ENCODE results near the gene TBC1D21.

The TBC1D21 gene

GRCh38 chr15:73889053-73889761 is 15.8 kb downstream of the TBC1D21 start:
- no peak for DNase-seq (ENCODE audit: low read depth)

DNA sequence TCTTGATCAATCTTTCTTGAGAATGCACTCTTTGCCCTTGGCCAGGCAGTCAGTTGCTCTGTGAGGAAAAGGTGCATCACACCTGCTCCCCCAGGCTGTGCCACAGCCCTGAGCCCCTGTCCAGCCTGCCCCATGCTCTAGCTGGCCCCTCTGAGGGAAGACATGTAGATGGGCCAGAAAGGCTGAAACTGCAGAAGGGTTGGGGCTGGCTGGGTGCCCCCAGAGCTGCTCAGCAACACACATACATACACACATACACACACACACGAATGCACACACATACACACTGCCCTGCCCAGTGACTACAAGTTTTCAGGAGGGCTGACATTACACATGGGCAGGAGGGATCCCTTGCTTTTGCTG is 16.4 kb downstream of the TBC1D21 start:
- DNase-seq (ENCODE audit: low read depth) = no peak

- DNase-seq (ENCODE audit: low read depth) = no peak
Observed at GRCh38 chr15:73891328-73892315, 18.3 kb downstream of the TBC1D21 start.

DNA sequence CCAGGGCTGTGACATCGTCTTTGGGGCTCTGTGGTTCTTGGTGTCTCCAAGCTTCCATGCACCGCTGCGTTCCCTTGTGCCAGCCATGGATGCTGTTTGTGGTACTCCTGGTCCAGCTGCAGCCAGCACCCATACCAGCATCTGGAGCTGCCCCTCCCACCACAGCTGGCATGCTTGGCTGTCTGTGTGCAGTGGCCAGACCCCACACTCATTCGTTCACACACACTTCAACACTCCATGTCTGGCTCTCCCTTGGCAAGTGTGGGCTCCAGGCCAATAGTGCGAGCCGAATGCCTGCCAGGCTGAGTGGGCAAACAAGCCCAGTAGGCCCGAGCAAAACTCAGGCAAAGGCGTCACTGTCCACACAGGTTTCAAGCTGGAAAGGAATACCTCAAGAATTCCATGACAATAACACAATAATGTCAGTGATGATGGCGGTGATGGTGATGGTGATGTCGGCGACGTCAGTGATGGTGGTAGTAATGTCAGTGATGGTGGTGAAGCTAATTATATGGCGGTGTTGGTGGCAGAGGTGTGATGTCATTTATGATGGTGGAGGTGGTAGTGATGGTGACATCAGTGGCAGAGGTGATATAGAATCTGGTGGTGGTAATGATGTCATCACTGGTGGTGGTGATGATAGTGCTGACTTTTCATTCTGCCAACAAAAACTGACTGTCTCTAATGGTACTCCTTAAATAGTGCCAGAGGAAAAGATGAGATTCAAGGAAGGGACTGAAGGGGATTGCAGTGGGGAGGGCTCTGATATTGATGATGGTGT is 19.3 kb downstream of the TBC1D21 start:
- DNase-seq (ENCODE audit: low read depth) = no peak

DNA sequence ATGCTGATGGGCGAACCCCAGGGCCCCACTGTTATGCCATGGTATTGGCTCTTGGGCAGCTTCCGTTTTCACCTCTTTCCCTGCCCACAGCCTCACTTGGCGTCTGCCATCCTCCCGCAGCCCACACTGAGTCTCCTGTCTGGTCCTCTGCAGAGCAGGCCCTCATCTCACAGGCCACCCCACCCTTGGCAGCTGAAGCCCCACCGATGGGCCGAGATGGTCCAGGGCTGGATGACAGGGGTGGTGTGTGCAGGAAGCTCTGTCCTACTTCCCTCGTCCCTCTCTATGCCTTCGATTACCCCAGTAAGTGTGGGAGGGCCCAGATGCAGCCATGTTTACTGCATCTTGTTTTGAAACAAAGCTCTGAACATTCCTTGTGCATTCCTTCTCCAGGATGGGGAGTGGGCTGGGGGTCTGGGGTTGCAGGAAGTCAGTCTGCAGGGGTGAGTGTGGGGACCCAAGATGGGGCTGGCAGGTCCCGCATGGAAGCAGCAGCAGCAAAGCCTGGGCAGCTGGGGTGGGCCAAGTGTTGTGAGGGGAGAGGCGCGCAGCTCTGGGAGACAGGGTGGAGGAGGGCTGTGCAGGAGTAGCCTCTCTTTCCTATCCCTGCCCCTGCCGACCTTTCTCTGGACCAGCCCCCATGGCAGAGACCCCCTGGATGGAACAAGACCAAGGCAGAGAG is 20.9 kb downstream of the TBC1D21 start:
- no peak for DNase-seq (ENCODE audit: low read depth)

DNA sequence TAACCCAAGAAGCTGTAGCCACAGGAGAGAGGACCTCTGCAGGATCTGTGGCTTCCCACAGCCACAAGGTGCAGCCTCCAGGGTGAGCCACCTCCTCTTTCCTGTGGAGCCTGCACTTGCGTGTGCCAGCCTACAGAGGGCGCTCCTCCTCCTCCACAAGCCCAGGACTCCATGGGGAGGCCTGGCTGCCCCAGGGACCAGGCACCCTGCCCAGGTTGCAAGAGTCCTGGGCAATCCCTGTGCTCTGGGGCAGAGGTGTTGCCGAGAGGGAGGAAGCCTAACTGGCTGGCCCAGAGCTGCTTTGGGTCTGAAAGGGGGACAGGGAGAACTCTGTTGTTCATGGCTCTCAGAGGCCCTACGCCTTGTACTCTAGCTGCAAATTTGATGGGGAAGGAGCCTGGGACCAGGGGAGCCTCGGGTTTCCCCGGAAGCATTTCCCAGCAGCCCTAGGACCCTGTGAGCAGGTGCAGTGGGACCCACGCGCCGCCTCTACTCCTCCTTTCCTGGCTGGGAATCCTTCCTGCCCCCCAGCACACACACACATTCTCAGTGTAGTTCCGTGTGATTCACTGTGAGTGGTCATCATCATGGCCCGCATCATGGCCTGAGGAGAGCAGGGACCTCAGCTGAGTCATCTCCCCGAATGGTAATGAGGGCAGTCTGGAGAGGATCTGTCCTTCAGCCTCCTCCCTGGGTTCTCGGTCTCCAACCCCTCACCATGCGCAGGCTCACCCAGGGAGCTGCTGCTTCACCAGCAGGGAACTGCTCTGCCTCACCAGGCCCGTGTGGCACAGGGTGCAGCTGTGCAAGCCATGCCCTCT is 24.3 kb downstream of the TBC1D21 start:
- peak; percentile 33 for DNase-seq (ENCODE audit: low read depth)

DNA sequence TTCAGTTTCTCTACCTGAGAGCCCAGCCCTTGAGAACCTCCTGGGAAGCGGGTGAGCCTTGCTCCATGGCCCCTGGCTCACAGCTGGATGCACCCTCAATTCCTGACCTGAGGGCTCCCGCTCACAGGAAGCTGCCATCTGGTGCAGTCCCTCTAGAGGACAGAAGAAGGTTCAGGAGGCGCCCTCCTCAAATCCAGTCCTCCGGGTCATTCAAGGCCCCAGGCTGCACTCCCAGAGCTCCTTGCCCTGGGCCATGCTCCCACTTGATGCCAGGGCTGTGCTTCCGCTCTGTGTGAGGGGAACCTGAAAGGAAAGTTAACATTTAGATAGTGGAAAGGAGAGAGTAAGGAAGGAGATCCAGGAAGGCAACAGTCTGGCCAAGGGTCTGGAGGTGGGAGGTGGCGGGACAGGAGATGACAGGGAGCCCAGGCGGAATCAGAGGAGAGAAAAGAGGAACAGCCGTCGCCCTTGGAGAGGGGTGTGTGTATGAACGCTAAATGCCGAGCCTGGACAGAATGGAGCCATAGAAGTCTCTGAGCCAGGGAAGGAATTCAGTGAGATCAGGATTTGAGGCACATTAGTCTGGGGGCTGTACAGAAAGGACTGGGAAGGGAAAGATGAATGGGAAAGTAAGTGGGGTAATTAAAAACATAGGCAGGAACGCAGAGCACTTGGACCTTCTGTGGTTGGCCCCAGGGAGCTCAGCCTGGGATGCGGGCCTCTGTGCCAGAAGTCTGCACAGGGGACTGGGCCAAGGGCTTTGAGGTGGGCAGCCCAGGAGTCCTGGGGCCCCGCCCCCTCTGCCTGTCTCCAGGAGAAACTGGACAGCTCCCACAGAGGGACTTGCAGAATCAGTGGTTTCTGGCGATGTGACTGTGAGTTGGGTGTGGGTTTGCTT is 26.1 kb downstream of the TBC1D21 start:
- DNase-seq (ENCODE audit: low read depth) = no peak

GRCh38 chr15:73900095-73900712 is 26.8 kb downstream of the TBC1D21 start:
- DNase-seq (ENCODE audit: low read depth) = no peak

GRCh38 chr15:73901126-73901810 is 27.9 kb downstream of the TBC1D21 start:
- no peak for DNase-seq (ENCODE audit: low read depth)

- DNase-seq (ENCODE audit: low read depth) = no peak
Observed at GRCh38 chr15:73902121-73903020, 29.0 kb downstream of the TBC1D21 start.

- DNase-seq (ENCODE audit: low read depth) = no peak
Observed at GRCh38 chr15:73904026-73904815, 30.9 kb downstream of the TBC1D21 start.

DNA sequence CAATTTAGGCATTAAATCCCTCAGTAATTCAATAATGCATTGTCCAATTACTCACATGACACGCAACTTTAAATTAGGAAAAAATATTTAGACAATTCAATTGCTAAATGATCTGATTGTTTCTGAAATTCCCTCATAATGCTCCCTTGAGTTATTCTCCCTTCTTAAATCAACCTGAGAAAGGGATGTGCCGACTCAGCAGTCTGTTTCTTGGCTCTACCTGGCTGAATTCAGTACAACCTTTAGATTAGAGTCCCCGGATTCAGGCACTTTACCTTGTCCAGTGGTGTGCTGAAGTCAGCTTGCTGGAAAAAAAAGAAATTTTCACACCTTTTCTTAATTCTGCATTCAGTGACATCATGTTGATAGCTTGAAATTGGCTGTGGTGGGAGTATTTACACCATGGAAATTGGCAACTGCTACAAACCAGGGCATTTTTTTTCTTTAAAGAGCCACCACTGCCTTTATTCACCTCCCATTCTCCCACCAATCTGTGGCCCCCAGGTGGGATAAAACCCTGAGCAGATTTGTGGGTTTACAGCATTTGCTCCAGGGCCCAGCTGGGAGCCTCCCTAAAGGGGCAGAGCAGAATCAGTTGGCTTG is 32.0 kb downstream of the TBC1D21 start:
- DNase-seq (ENCODE audit: low read depth) = no peak

DNA sequence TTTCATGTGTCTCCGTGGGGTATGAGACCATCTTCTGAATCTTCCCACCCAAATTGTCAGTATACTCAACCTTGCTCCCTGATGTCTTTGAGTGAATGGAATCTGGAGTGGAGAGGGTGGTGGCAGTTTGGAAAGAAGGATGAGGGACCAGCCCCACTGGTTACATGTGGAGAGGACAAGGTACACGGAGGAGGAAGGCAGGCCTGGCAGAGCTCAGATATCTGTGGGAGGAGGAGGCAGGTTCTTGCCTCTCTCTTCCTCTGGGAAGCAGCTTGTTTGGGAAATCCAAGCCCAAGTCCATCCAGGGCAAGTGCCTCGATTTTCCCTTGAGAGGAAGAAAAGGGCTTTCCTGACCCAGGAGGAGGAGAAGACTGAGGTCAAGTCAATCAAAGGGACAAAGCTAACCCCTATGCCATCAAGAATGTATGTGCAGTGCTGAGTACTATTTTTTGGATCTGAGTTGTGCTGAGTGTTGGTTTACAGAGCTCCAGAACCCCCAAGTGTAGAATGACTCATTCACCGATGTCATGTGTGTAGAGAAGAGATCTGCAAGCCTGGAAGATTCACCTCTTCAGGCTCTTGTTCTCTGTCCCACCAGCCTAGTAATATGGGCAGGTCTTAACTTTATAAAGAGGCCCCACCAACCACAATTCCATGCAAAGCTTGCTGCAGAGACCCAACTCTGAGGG is 33.1 kb downstream of the TBC1D21 start:
- DNase-seq (ENCODE audit: low read depth) = no peak

DNA sequence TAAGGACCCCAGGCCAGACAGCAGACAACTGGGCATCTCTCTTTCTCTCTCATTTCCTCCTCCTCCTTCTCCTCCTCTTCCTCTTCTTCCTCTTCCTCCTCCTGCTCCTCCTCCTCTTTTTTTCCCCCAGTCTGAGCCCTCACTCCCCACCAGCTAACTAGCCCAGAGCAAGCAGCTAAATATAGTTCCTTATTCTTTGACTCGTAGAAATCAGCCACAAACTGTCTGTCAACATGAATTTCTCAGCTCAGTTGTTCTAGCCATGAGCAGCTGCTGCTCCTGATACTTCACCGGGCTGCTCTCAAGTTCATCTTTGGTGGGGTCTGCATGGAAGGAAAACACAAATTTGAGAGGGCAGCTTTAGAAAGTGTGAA is 33.7 kb downstream of the TBC1D21 start:
- DNase-seq (ENCODE audit: low read depth) = no peak

- peak; percentile 44 for DNase-seq (ENCODE audit: low read depth)
Observed at GRCh38 chr15:73908030-73908821, 34.9 kb downstream of the TBC1D21 start.

Data from activated T-helper 1 cell treated with Interleukin-2 at 50 U/mL for 16 hours (primary cell).